Activated T-cell treated with anti-CD3 and anti-CD28 coated beads, Interleukin-2, amount 50 U/mL, for 72 hours (primary cell): Measurements from ENCODE around the gene SLC49A3. TPM values are rescaled to one million over a fixed set of nuclear protein-coding genes. Genes with fewer than 3 reads are reported as not detected.

Experiments
- ATAC-seq, 2 donors: fragments of 150-1000 bp; cut with Tn5 transposase; replicated peaks in 1 of 2; 2 replicates each; pipeline ENCODE4 v1.10.0; 2021; ENCODE audit warnings: moderate library complexity in 2 of 2, mild to moderate bottlenecking in 1 of 2
- DNase-seq, 2 donors: peaks; one replicate each; pipeline ENCODE4 v3.0.0; 2021 to 2022; ENCODE audit warnings: mixed read lengths in 1 of 2
- H3K27ac Mint-ChIP-seq: one replicate; pipeline ENCODE4 v1.8.0; 2022; ENCODE audit warnings: mild to moderate bottlenecking, moderate library complexity, mixed read lengths
- H3K27me3 Mint-ChIP-seq: one replicate; pipeline ENCODE4 v1.8.0; 2022; ENCODE audit warnings: low read depth, mixed read lengths
- H3K36me3 Mint-ChIP-seq, 2 donors: one replicate each; pipeline ENCODE4 v1.8.0; 2022; ENCODE audit warnings: mixed read lengths in 2 of 2, mild to moderate bottlenecking in 1 of 2; ENCODE audit not compliant: insufficient read depth in 2 of 2
- H3K4me1 Mint-ChIP-seq: one replicate; pipeline ENCODE4 v1.8.0; 2022; ENCODE audit warnings: low read depth, mixed read lengths
- H3K4me3 Mint-ChIP-seq, 2 donors: one replicate each; pipeline ENCODE4 v1.8.0; 2022; ENCODE audit warnings: mild to moderate bottlenecking in 2 of 2, mixed read lengths in 2 of 2, moderate library complexity in 2 of 2
- H3K9me3 Mint-ChIP-seq, 2 donors: one replicate each; pipeline ENCODE4 v1.8.0; 2022; ENCODE audit warnings: mixed read lengths in 2 of 2
- total RNA-seq, 2 donors: library from RNA; stranded (reverse); gene quantifications; one replicate each; pipeline ENCODE4 v1.2.3, GENCODE V29; 2022

The SLC49A3 gene
- total RNA-seq, 2 donors from 2014 or later = 0.29 to 0.37 TPM

GRCh38 chr4:659851-660250 lies 29.1 kb downstream of the SLC49A3 start:
- H3K4me1 Mint-ChIP-seq = peaks cover 19% of the 10 kb centered on the region
- H3K27me3 Mint-ChIP-seq = no peaks in the 10 kb centered on the region
- H3K27ac Mint-ChIP-seq = no peak overlapping the region
- H3K36me3 Mint-ChIP-seq = peaks cover 5 to 9% of the 10 kb centered on the region in 2 donors
- DNase-seq = no peak
- no peak for ATAC-seq
- no peak overlapping the region for H3K4me3 Mint-ChIP-seq
- peaks cover 3 to 4% of the 10 kb centered on the region in 2 donors for H3K9me3 Mint-ChIP-seq

GRCh38 chr4:658681-659667 lies 30.0 kb downstream of the SLC49A3 start:
- no peak for ATAC-seq
- H3K9me3 Mint-ChIP-seq = peaks cover 3 to 4% of the 10 kb centered on the region in 2 donors

GRCh38 chr4:657834-658667 lies 30.9 kb downstream of the SLC49A3 start:
- Mint-ChIP-seq H3K9me3 (peaks cover 3 to 4% of the 10 kb centered on the region in 2 donors), H3K27me3 (no peaks in the 10 kb centered on the region), H3K4me3 (no peak overlapping the region), H3K36me3 (peaks cover 5 to 9% of the 10 kb centered on the region in 2 donors), H3K27ac (no peak overlapping the region), H3K4me1 (peaks cover 10% of the 10 kb centered on the region)
- ATAC-seq (no peak), DNase-seq (no peak)

More at GRCh38 chr4:658681-659667, 30.0 kb downstream of the SLC49A3 start:
- H3K36me3 Mint-ChIP-seq = peaks cover 5 to 9% of the 10 kb centered on the region in 2 donors
- H3K4me3 Mint-ChIP-seq = no peak overlapping the region
- DNase-seq = no peak
- peaks cover 11% of the 10 kb centered on the region for H3K4me1 Mint-ChIP-seq
- H3K27me3 Mint-ChIP-seq = no peaks in the 10 kb centered on the region
- H3K27ac Mint-ChIP-seq = no peak overlapping the region

- DNase-seq = no peak
Measured at GRCh38 chr4:657338-657833, 31.6 kb downstream of the SLC49A3 start.

GRCh38 chr4:656436-657337 lies 32.3 kb downstream of the SLC49A3 start:
- Mint-ChIP-seq H3K27me3 (no peaks in the 10 kb centered on the region), H3K36me3 (peaks cover 5 to 9% of the 10 kb centered on the region in 2 donors), H3K27ac (no peak overlapping the region), H3K9me3 (peaks cover 3 to 4% of the 10 kb centered on the region in 2 donors), H3K4me1 (no peaks in the 10 kb centered on the region), H3K4me3 (no peak overlapping the region)
- no peak for DNase-seq
- no peak for ATAC-seq

More at GRCh38 chr4:657338-657833, 31.6 kb downstream of the SLC49A3 start:
- Mint-ChIP-seq H3K9me3 (peaks cover 3 to 4% of the 10 kb centered on the region in 2 donors), H3K4me3 (no peak overlapping the region), H3K4me1 (peaks cover 4% of the 10 kb centered on the region), H3K27me3 (no peaks in the 10 kb centered on the region), H3K27ac (no peak overlapping the region), H3K36me3 (peaks cover 5 to 9% of the 10 kb centered on the region in 2 donors)
- ATAC-seq = no peak

- ATAC-seq (no peak), DNase-seq (no peak)
- Mint-ChIP-seq H3K36me3 (peaks cover 1 to 5% of the 10 kb centered on the region in 2 donors), H3K4me1 (no peaks in the 10 kb centered on the region), H3K9me3 (no peaks in the 10 kb centered on the region), H3K4me3 (no peak overlapping the region), H3K27ac (no peak overlapping the region), H3K27me3 (no peaks in the 10 kb centered on the region)
Measured at GRCh38 chr4:655464-656151, 33.3 kb downstream of the SLC49A3 start.

GRCh38 chr4:654871-655463 lies 34.0 kb downstream of the SLC49A3 start:
- Mint-ChIP-seq H3K9me3 (no peaks in the 10 kb centered on the region), H3K4me1 (no peaks in the 10 kb centered on the region), H3K4me3 (no peak overlapping the region), H3K36me3 (peaks cover 0 to 3% of the 10 kb centered on the region in 2 donors), H3K27ac (no peak overlapping the region), H3K27me3 (no peaks in the 10 kb centered on the region)
- ATAC-seq (no peak), DNase-seq (no peak)

GRCh38 chr4:654503-654845 lies 34.5 kb downstream of the SLC49A3 start:
- ATAC-seq (no peak), DNase-seq (no peak)
- Mint-ChIP-seq H3K9me3 (no peaks in the 10 kb centered on the region), H3K4me1 (no peaks in the 10 kb centered on the region), H3K36me3 (no peaks in the 10 kb centered on the region), H3K4me3 (no peak overlapping the region), H3K27me3 (no peaks in the 10 kb centered on the region), H3K27ac (no peak overlapping the region)

- no peaks in the 10 kb centered on the region for H3K27me3 Mint-ChIP-seq
- no peak overlapping the region for H3K4me3 Mint-ChIP-seq
- no peak for ATAC-seq
- H3K27ac Mint-ChIP-seq = no peak overlapping the region
- no peaks in the 10 kb centered on the region for H3K9me3 Mint-ChIP-seq
- H3K4me1 Mint-ChIP-seq = no peaks in the 10 kb centered on the region
- no peak for DNase-seq
- no peaks in the 10 kb centered on the region for H3K36me3 Mint-ChIP-seq
Measured at GRCh38 chr4:653831-654502, 35.0 kb downstream of the SLC49A3 start.

- H3K9me3 Mint-ChIP-seq = no peaks in the 10 kb centered on the region
- no peak overlapping the region for H3K4me3 Mint-ChIP-seq
- H3K27ac Mint-ChIP-seq = no peak overlapping the region
- no peaks in the 10 kb centered on the region for H3K4me1 Mint-ChIP-seq
- H3K27me3 Mint-ChIP-seq = no peaks in the 10 kb centered on the region
- DNase-seq = no peak
- no peak for ATAC-seq
- H3K36me3 Mint-ChIP-seq = no peaks in the 10 kb centered on the region
Measured at GRCh38 chr4:653080-653821, 35.7 kb downstream of the SLC49A3 start.
